Neural progenitor cell (in vitro differentiated cells): Measurements from ENCODE around the gene RSPH9. TPM values are rescaled to one million over a fixed set of nuclear protein-coding genes. Genes with fewer than 3 reads are reported as not detected.

Source experiments
- DNase-seq: peaks from one replicate; pipeline ENCODE4 v3.0.0-alpha.2; 2016; ENCODE audit warnings: low spot score
- H2AFZ ChIP-seq: fragments of 200-600 bp; sonication (generic); replicated peaks from 2 replicates; pipeline ENCODE4 v1.6.1; 2016; ENCODE audit warnings: antibody characterized with exemption
- H3F3A ChIP-seq: fragments of 200-600 bp; sonication (generic); 2 replicates; pipeline ENCODE4 v1.6.1; 2016; ENCODE audit warnings: antibody characterized with exemption, low read depth
- H3K27ac ChIP-seq: fragments of 200-600 bp; sonication (generic); 2 replicates; pipeline ENCODE4 v1.5.1; 2016; ENCODE audit warnings: mild to moderate bottlenecking
- H3K27me3 ChIP-seq: fragments of 200-600 bp; sonication (generic); 2 replicates; pipeline ENCODE4 v1.6.1; 2016; ENCODE audit warnings: mild to moderate bottlenecking, moderate library complexity
- H3K36me3 ChIP-seq: fragments of 200-600 bp; sonication (generic); 2 replicates; pipeline ENCODE4 v1.5.1; 2016
- H3K4me1 ChIP-seq: fragments of 200-600 bp; sonication (generic); 2 replicates; pipeline ENCODE4 v1.6.1; 2016; ENCODE audit warnings: mixed run types
- H3K4me2 ChIP-seq: fragments of 200-600 bp; sonication (generic); 2 replicates; pipeline ENCODE4 v1.6.1; 2016
- H3K4me3 ChIP-seq: fragments of 200-600 bp; sonication (generic); 2 replicates; pipeline ENCODE4 v1.5.1; 2016
- H3K79me2 ChIP-seq: fragments of 200-600 bp; sonication (generic); 2 replicates; pipeline ENCODE4 v1.6.1; 2016; ENCODE audit warnings: low read depth
- H3K9ac ChIP-seq: fragments of 200-600 bp; sonication (generic); 2 replicates; pipeline ENCODE4 v1.6.1; 2016
- H3K9me3 ChIP-seq: fragments of 200-600 bp; sonication (generic); 2 replicates; pipeline ENCODE4 v1.5.1; 2016; ENCODE audit warnings: low read depth
- H4K20me1 ChIP-seq: fragments of 200-600 bp; sonication (generic); 2 replicates; pipeline ENCODE4 v1.6.1; 2016; ENCODE audit warnings: low read depth
- H3K27ac Mint-ChIP-seq: 3 replicates; pipeline ENCODE4 v1.8.0; 2021; ENCODE audit warnings: mixed read lengths
- H3K27me3 Mint-ChIP-seq: 2 replicates; pipeline ENCODE4 v1.8.0; 2022; ENCODE audit warnings: low read depth, mild to moderate bottlenecking, inconsistent platforms, moderate library complexity, mixed read lengths; ENCODE audit not compliant: insufficient read depth
- H3K36me3 Mint-ChIP-seq: 3 replicates; pipeline ENCODE4 v1.8.0; 2021; ENCODE audit warnings: mixed read lengths
- H3K4me1 Mint-ChIP-seq: 3 replicates; pipeline ENCODE4 v1.8.0; 2021; ENCODE audit warnings: mixed read lengths
- H3K4me3 Mint-ChIP-seq: 3 replicates; pipeline ENCODE4 v1.8.0; 2021; ENCODE audit warnings: mild to moderate bottlenecking, moderate library complexity, mixed read lengths
- H3K9me3 Mint-ChIP-seq: 3 replicates; pipeline ENCODE4 v1.8.0; 2020; ENCODE audit warnings: mixed read lengths
- CTCF ChIP-seq: fragments of 200-600 bp; sonication (generic); IDR thresholded peaks from 2 replicates; pipeline ENCODE4 v1.5.1; 2017; ENCODE audit warnings: antibody characterized with exemption, mild to moderate bottlenecking
- EZH2 ChIP-seq: fragments of 200-600 bp; sonication (generic); IDR thresholded peaks from 2 replicates; pipeline ENCODE4 v1.6.1; 2017; ENCODE audit warnings: antibody characterized with exemption, mild to moderate bottlenecking, moderate library complexity
- EZH2phosphoT487 ChIP-seq: fragments of 200-600 bp; sonication (generic); IDR thresholded peaks from 2 replicates; pipeline ENCODE4 v1.6.1; 2017; ENCODE audit warnings: antibody characterized with exemption
- total RNA-seq: library from RNA; depleted of rRNA; stranded (reverse); fragments of >200 nt; gene quantifications from 2 replicates; pipeline ENCODE4 v1.2.3, GENCODE V29; 2015; ENCODE audit warnings: low replicate concordance

The RSPH9 gene
- total RNA-seq, 1 donor from 2014 or later: 0.47 TPM

GRCh38 chr6:43689421-43689820 lies 44.6 kb downstream of the RSPH9 start:
- H3K36me3 ChIP-seq: no peaks in the 10 kb centered on the region
- peaks cover 18% of the 10 kb centered on the region for H3K4me1 Mint-ChIP-seq
- no peaks in the 10 kb centered on the region for H3K9me3 Mint-ChIP-seq
- peaks cover 32% of the 10 kb centered on the region for H3K79me2 ChIP-seq
- H3K9ac ChIP-seq: no peak overlapping the region
- no peaks in the 10 kb centered on the region for H3K27me3 ChIP-seq
- H2AFZ ChIP-seq: no peak overlapping the region
- no peaks in the 10 kb centered on the region for H3K9me3 ChIP-seq
- peaks cover 4% of the 10 kb centered on the region for H3K27me3 Mint-ChIP-seq
- peaks cover 18% of the 10 kb centered on the region for H4K20me1 ChIP-seq
- no peak overlapping the region for H3K4me3 ChIP-seq
- no peak overlapping the region for H3K27ac ChIP-seq
- no peak for TF ChIP-seq EZH2phosphoT487
- no peak for TF ChIP-seq CTCF
- no peak for TF ChIP-seq EZH2
- peaks cover 13% of the 10 kb centered on the region for H3F3A ChIP-seq
- no peak overlapping the region for H3K27ac Mint-ChIP-seq
- peaks cover 12% of the 10 kb centered on the region for H3K4me1 ChIP-seq
- no peaks in the 10 kb centered on the region for H3K36me3 Mint-ChIP-seq
- no peak overlapping the region for H3K4me2 ChIP-seq
- no peak for DNase-seq
- H3K4me3 Mint-ChIP-seq: peak overlapping the region; percentile 27

- H3F3A ChIP-seq: peaks cover 26% of the 10 kb centered on the region
- peak overlapping the region; percentile 80 for H3K27ac Mint-ChIP-seq
- H3K4me1 Mint-ChIP-seq: peaks cover 41% of the 10 kb centered on the region
- no peak overlapping the region for H3K4me3 ChIP-seq
- H4K20me1 ChIP-seq: no peaks in the 10 kb centered on the region
- H3K9me3 Mint-ChIP-seq: no peaks in the 10 kb centered on the region
- H3K4me1 ChIP-seq: peaks cover 33% of the 10 kb centered on the region
- H3K36me3 Mint-ChIP-seq: no peaks in the 10 kb centered on the region
- H3K27me3 Mint-ChIP-seq: peaks cover 4% of the 10 kb centered on the region
- peak overlapping the region; percentile 57 for H2AFZ ChIP-seq
- H3K9ac ChIP-seq: no peak overlapping the region
- DNase-seq: peak; percentile 37
- H3K4me2 ChIP-seq: peak overlapping the region; percentile 10
- H3K36me3 ChIP-seq: no peaks in the 10 kb centered on the region
- no peaks in the 10 kb centered on the region for H3K27me3 ChIP-seq
- H3K9me3 ChIP-seq: no peaks in the 10 kb centered on the region
- H3K27ac ChIP-seq: no peak overlapping the region
- no peaks in the 10 kb centered on the region for H3K79me2 ChIP-seq
- H3K4me3 Mint-ChIP-seq: no peak overlapping the region
- no peak for TF ChIP-seq CTCF
Measured at GRCh38 chr6:43695215-43695966, 50.6 kb downstream of the RSPH9 start.

- peak overlapping the region; percentile 57 for H2AFZ ChIP-seq
- H3K4me3 ChIP-seq: no peak overlapping the region
- no peak overlapping the region for H3K27ac Mint-ChIP-seq
- no peak overlapping the region for H3K9ac ChIP-seq
- peaks cover 4% of the 10 kb centered on the region for H3K27me3 Mint-ChIP-seq
- no peaks in the 10 kb centered on the region for H4K20me1 ChIP-seq
- H3K27ac ChIP-seq: no peak overlapping the region
- no peak for TF ChIP-seq EZH2phosphoT487
- H3F3A ChIP-seq: peaks cover 26% of the 10 kb centered on the region
- no peaks in the 10 kb centered on the region for H3K27me3 ChIP-seq
- no peaks in the 10 kb centered on the region for H3K36me3 Mint-ChIP-seq
- H3K4me1 Mint-ChIP-seq: peaks cover 44% of the 10 kb centered on the region
- DNase-seq: no peak
- peak overlapping the region; percentile 10 for H3K4me2 ChIP-seq
- no peaks in the 10 kb centered on the region for H3K79me2 ChIP-seq
- H3K9me3 ChIP-seq: no peaks in the 10 kb centered on the region
- no peak overlapping the region for H3K4me3 Mint-ChIP-seq
- peaks cover 33% of the 10 kb centered on the region for H3K4me1 ChIP-seq
- no peaks in the 10 kb centered on the region for H3K36me3 ChIP-seq
- no peaks in the 10 kb centered on the region for H3K9me3 Mint-ChIP-seq
Measured at GRCh38 chr6:43695967-43696291, 51.1 kb downstream of the RSPH9 start.

GRCh38 chr6:43697421-43697820 lies 52.6 kb downstream of the RSPH9 start:
- Mint-ChIP-seq H3K27me3 (no peaks in the 10 kb centered on the region), H3K4me1 (peaks cover 58% of the 10 kb centered on the region)

More at GRCh38 chr6:43697421-43697820, 52.6 kb downstream of the RSPH9 start:
- H3K36me3 ChIP-seq: no peaks in the 10 kb centered on the region
- no peaks in the 10 kb centered on the region for H3K79me2 ChIP-seq
- no peak overlapping the region for H3K27ac ChIP-seq
- no peaks in the 10 kb centered on the region for H3K9me3 ChIP-seq
- peaks cover 41% of the 10 kb centered on the region for H3F3A ChIP-seq
- H2AFZ ChIP-seq: no peak overlapping the region
- no peak overlapping the region for H3K4me3 ChIP-seq
- TF ChIP-seq EZH2phosphoT487 (no peak), EZH2 (no peak), CTCF (no peak)
- peak overlapping the region; percentile 33 for H3K4me3 Mint-ChIP-seq
- H3K9me3 Mint-ChIP-seq: no peaks in the 10 kb centered on the region
- peaks cover 46% of the 10 kb centered on the region for H3K4me1 ChIP-seq
- no peaks in the 10 kb centered on the region for H4K20me1 ChIP-seq
- H3K9ac ChIP-seq: no peak overlapping the region
- DNase-seq: no peak
- no peak overlapping the region for H3K4me2 ChIP-seq
- no peaks in the 10 kb centered on the region for H3K27me3 ChIP-seq
- peak overlapping the region; percentile 79 for H3K27ac Mint-ChIP-seq
- H3K36me3 Mint-ChIP-seq: no peaks in the 10 kb centered on the region
